BLaER1 (cell line): ENCODE data around the gene BNC2.
"Not testable (repeated sequence)": the region's sequence is repeated elsewhere in the genome, so short reads cannot be mapped to it uniquely, and the experiment has no call there.

Source experiments
- H3K27ac ChIP-seq: shearing (Covaris generic); formaldehyde crosslinking; 2 replicates; pipeline ENCODE4 v1.8.1; 2022
- H3K27me3 ChIP-seq: shearing (Covaris generic); formaldehyde crosslinking; 2 replicates; pipeline ENCODE4 v1.8.1; 2022
- H3K36me3 ChIP-seq: shearing (Covaris generic); formaldehyde crosslinking; 2 replicates; pipeline ENCODE4 v1.8.1; 2022
- H3K4me1 ChIP-seq: shearing (Covaris generic); formaldehyde crosslinking; 2 replicates; pipeline ENCODE4 v1.8.1; 2022
- H3K4me2 ChIP-seq: shearing (Covaris generic); formaldehyde crosslinking; 2 replicates; pipeline ENCODE4 v1.8.1; 2022
- H3K4me3 ChIP-seq: shearing (Covaris generic); formaldehyde crosslinking; 2 replicates; pipeline ENCODE4 v1.8.1; 2022
- H3K9ac ChIP-seq: shearing (Covaris generic); formaldehyde crosslinking; 2 replicates; pipeline ENCODE4 v1.8.1; 2022
- H3K9me3 ChIP-seq: shearing (Covaris generic); formaldehyde crosslinking; 2 replicates; pipeline ENCODE4 v1.8.1; 2022
- H4K20me1 ChIP-seq: shearing (Covaris generic); formaldehyde crosslinking; 2 replicates; pipeline ENCODE4 v1.8.1; 2022
- Cebpa-rat ChIP-seq: shearing (Covaris generic); IDR thresholded peaks from 2 replicates; pipeline ENCODE4 v1.8.1; 2022

The BNC2 gene

DNA sequence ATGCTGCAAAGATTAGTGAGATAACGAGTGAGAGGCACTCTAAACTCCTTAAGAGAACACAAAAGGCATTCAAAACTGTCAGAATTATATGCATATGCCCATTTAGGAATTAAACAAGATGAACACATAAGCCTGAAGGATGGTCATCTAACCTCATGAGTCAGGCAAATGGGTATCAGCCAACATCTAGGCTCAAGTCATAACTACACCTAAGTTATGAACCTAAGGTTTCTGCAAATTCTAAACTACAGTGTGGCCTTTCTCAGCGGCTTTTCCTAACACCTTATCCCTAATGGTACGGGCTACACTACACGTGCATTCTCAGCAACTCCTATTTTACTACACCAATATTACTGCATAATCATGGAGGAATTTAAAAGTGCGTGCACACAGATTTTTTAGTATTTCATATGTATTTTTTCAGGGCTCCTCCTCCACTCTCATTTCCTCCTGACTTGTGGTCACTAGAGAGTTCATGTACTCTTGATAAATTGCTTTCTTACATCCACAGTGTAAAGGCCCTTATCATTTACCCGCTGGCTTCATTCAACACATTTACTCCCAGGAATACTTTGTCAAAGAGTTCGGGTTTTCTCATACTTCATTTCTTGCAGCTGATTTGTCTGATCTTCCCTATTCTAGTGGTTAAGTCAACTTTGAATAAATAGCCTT, 316.5 kb downstream of the BNC2 start:
- Histone ChIP-seq H3K9me3 (peaks cover 21% of the 10 kb centered on the region), H3K9ac (no peak overlapping the region), H3K36me3 (peaks cover 44% of the 10 kb centered on the region), H3K27me3 (no peaks in the 10 kb centered on the region), H3K4me3 (no peak overlapping the region), H3K4me1 (peaks cover 18% of the 10 kb centered on the region), H3K27ac (no peak overlapping the region), H3K4me2 (peak overlapping the region; percentile 53), H4K20me1 (no peaks in the 10 kb centered on the region)
- TF ChIP-seq Cebpa-rat, result no peak

- Histone ChIP-seq H4K20me1 (no peaks in the 10 kb centered on the region), H3K4me3 (no peak overlapping the region), H3K4me1 (peaks cover 18% of the 10 kb centered on the region), H3K27me3 (no peaks in the 10 kb centered on the region), H3K9me3 (peaks cover 16% of the 10 kb centered on the region), H3K4me2 (no peak overlapping the region), H3K9ac (no peak overlapping the region), H3K36me3 (peaks cover 52% of the 10 kb centered on the region), H3K27ac (no peak overlapping the region)
- TF ChIP-seq Cebpa-rat, result no peak
These were observed 318.2 kb downstream of the BNC2 start for GRCh38 chr9:16552252-16552651.

DNA sequence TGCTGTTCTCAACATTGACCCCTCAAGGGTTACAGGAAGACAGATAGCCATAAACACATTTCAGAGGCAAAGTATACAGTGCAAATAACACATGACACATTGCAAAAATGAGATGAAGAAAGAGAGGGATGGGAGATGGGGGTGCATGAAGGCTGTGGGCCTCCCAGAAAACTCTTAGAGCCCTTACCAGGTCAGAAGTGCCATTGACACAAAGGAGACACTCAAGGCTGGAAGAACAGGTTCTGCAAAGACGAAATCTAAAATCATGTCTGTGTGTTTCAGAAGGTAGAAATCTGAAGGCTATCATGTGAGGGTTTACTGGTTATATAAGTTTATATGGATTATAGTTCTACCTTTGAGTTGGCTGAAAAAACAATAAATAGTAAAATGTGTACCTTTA, 318.8 kb downstream of the BNC2 start:
- peaks cover 18% of the 10 kb centered on the region for H3K4me1 ChIP-seq
- H3K27ac ChIP-seq, result no peak overlapping the region
- H4K20me1 ChIP-seq, result no peaks in the 10 kb centered on the region
- peaks cover 16% of the 10 kb centered on the region for H3K9me3 ChIP-seq
- peaks cover 58% of the 10 kb centered on the region for H3K36me3 ChIP-seq
- no peak overlapping the region for H3K4me2 ChIP-seq
- no peak overlapping the region for H3K9ac ChIP-seq
- H3K4me3 ChIP-seq, result no peak overlapping the region
- H3K27me3 ChIP-seq, result no peaks in the 10 kb centered on the region
- TF ChIP-seq Cebpa-rat, result no peak

- TF ChIP-seq Cebpa-rat, result no peak
- Histone ChIP-seq H3K27me3 (no peaks in the 10 kb centered on the region), H4K20me1 (no peaks in the 10 kb centered on the region), H3K36me3 (peaks cover 24% of the 10 kb centered on the region), H3K4me3 (no peak overlapping the region), H3K27ac (0 out of 2 replicates have a peak overlapping the region, but pooled peaks have one; percentile 2), H3K9me3 (no peaks in the 10 kb centered on the region), H3K4me2 (peak overlapping the region; percentile 59), H3K4me1 (peaks cover 50% of the 10 kb centered on the region), H3K9ac (no peak overlapping the region)
These were observed 324.8 kb downstream of the BNC2 start for GRCh38 chr9:16545639-16546038.

- Histone ChIP-seq H4K20me1 (no peaks in the 10 kb centered on the region), H3K4me1 (peaks cover 58% of the 10 kb centered on the region), H3K9ac (no peak overlapping the region), H3K36me3 (peaks cover 21% of the 10 kb centered on the region), H3K9me3 (no peaks in the 10 kb centered on the region), H3K27me3 (no peaks in the 10 kb centered on the region), H3K4me3 (no peak overlapping the region), H3K4me2 (peak overlapping the region; percentile 59), H3K27ac (0 out of 2 replicates have a peak overlapping the region, but pooled peaks have one; percentile 2)
- no peak for TF ChIP-seq Cebpa-rat
These were observed 325.6 kb downstream of the BNC2 start for GRCh38 chr9:16544842-16545241.

GRCh38 chr9:16543686-16544085, 326.8 kb downstream of the BNC2 start:
- Histone ChIP-seq H3K9ac (no peak overlapping the region), H3K4me2 (0 out of 2 replicates have a peak overlapping the region, but pooled peaks have one; percentile 82), H3K4me3 (no peak overlapping the region), H3K9me3 (no peaks in the 10 kb centered on the region), H3K27ac (peak overlapping the region; percentile 7; the same call in 1 of the 2 replicates), H4K20me1 (no peaks in the 10 kb centered on the region), H3K36me3 (peaks cover 21% of the 10 kb centered on the region), H3K4me1 (peaks cover 67% of the 10 kb centered on the region), H3K27me3 (no peaks in the 10 kb centered on the region)
- no peak for TF ChIP-seq Cebpa-rat

GRCh38 chr9:16543225-16543624, 327.2 kb downstream of the BNC2 start:
- TF ChIP-seq Cebpa-rat, result no peak
- H3K27ac ChIP-seq, result peak overlapping the region; percentile 7; the same call in 1 of the 2 replicates
- no peaks in the 10 kb centered on the region for H4K20me1 ChIP-seq
- H3K4me3 ChIP-seq, result no peak overlapping the region
- no peak overlapping the region for H3K9ac ChIP-seq
- peak overlapping the region; percentile 82; the same call in 1 of the 2 replicates for H3K4me2 ChIP-seq
- peaks cover 18% of the 10 kb centered on the region for H3K36me3 ChIP-seq
- no peaks in the 10 kb centered on the region for H3K9me3 ChIP-seq
- peaks cover 71% of the 10 kb centered on the region for H3K4me1 ChIP-seq
- H3K27me3 ChIP-seq, result no peaks in the 10 kb centered on the region

DNA sequence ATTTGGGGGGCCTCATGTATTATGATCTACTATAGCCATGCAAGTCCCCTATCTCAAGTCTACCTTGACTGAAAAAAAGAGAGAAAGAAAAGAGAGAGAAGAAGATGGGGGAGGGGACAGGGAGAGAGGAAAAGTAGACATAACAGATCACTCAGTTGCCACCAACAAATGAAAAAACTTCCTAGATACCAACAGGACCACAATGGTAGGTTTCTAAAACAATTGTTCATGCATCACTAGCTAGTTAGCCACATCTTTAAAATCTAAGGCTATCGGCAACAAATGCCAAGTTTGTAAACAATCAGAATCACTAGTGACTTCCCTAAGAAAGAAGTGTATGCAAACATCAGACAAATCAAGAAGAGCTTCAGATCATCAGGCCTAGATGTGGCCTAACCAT, 328.2 kb downstream of the BNC2 start:
- peak overlapping the region; percentile 14; the same call in 1 of the 2 replicates for H3K4me3 ChIP-seq
- peaks cover 81% of the 10 kb centered on the region for H3K4me1 ChIP-seq
- peaks cover 9% of the 10 kb centered on the region for H3K36me3 ChIP-seq
- H3K9me3 ChIP-seq, result no peaks in the 10 kb centered on the region
- H3K27ac ChIP-seq, result peak overlapping the region; percentile 76
- no peaks in the 10 kb centered on the region for H3K27me3 ChIP-seq
- TF ChIP-seq Cebpa-rat, result no peak
- H3K9ac ChIP-seq, result peak overlapping the region; percentile 43; the same call in 1 of the 2 replicates
- H4K20me1 ChIP-seq, result no peaks in the 10 kb centered on the region
- H3K4me2 ChIP-seq, result peak overlapping the region; percentile 82

DNA sequence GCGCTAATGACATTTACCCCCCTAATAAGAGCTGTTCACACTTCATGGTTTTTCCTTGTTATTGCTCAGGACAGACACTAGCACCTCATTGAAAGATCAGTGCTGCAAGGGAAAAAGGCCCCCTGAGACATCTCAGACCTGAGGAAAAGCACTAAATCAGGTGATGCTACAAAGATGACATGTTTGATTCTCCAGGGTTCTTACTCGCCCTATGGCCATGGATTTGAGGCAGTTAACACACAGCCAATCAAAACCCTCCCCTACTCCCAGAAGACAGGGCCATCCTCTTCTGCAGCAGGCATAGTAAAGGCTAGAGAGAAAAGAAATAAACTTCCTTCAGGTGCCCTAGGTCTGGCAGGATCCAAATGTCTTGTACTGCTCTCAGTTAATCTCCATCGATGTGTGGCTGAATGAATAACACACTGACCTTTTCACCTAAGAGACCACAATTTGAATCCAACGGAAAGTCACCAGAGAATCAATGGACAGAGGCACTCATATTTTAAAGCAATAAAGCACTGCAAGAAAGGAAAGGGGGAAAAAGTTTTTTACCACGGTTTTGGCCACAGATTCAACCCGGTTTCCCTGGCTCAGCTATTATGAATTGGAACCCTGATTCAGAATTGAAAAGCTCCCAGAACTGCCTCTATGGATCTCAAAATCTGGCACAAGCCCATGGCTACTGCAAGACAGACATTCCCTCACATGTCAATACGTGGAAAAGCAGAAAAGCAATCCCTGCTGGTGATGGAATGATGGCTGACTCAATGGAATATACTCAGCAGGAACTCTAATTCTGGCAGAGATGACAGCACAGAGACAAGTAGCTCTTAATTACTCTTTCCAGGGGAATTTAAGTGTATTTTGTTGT, 329.5 kb downstream of the BNC2 start:
- TF ChIP-seq Cebpa-rat, result no peak
- Histone ChIP-seq H3K27ac (peak overlapping the region; percentile 76), H3K4me1 (peaks cover 93% of the 10 kb centered on the region), H3K4me3 (0 out of 2 replicates have a peak overlapping the region, but pooled peaks have one; percentile 14), H3K9me3 (no peaks in the 10 kb centered on the region), H3K27me3 (no peaks in the 10 kb centered on the region), H3K36me3 (no peaks in the 10 kb centered on the region), H3K4me2 (peak overlapping the region; percentile 82), H3K9ac (peak overlapping the region; percentile 43; the same call in 1 of the 2 replicates), H4K20me1 (no peaks in the 10 kb centered on the region)

DNA sequence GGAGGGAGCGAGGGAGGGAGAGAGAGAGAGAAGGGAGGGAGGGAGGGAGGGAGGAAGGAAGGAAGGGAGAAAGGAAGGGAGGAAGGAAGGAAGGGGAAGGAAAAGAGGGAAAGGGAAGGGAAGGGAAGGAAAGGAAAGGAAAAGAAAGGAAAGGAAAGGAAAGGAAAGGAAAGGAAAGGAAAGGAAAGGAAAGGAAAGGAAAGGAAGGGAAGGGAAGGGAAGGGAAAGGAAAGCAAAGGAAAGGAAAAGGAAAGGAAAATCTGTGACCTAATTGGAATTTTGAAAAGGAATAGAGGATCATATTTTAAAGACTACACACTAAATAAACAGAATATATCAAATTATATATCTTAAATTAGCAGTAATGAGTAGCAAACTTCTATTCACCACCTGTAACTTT, 330.8 kb downstream of the BNC2 start:
- H3K27ac ChIP-seq, H3K36me3 ChIP-seq, H3K4me3 ChIP-seq, H3K4me2 ChIP-seq, H3K9me3 ChIP-seq, H4K20me1 ChIP-seq, H3K27me3 ChIP-seq, H3K9ac ChIP-seq: not testable (repeated sequence)
- H3K4me1 ChIP-seq, result peaks cover 92% of the 10 kb centered on the region
